BLaER1 treated with 17β-estradiol and CSF1 and Interleukin-3, amounts not matched to agents 10 nM and 100 nM (cell line): ENCODE data around the gene NOS1AP.

Source experiments
- H3K27ac ChIP-seq, 11 experiments: shearing (Covaris generic); formaldehyde crosslinking; 2 replicates each; pipeline ENCODE4 v1.8.1; 2022
- H3K27me3 ChIP-seq, 11 experiments: shearing (Covaris generic); formaldehyde crosslinking; 2 replicates each; pipeline ENCODE4 v1.8.1; 2022
- H3K36me3 ChIP-seq, 11 experiments: shearing (Covaris generic); formaldehyde crosslinking; 2 replicates each; pipeline ENCODE4 v1.8.1; 2022
- H3K4me1 ChIP-seq, 10 experiments: shearing (Covaris generic); formaldehyde crosslinking; 2 replicates each; pipeline ENCODE4 v1.8.1; 2022
- H3K4me2 ChIP-seq, 11 experiments: shearing (Covaris generic); formaldehyde crosslinking; 2 replicates each; pipeline ENCODE4 v1.8.1; 2022
- H3K4me3 ChIP-seq, 10 experiments: shearing (Covaris generic); formaldehyde crosslinking; 2 replicates each; pipeline ENCODE4 v1.8.1; 2022
- H3K9ac ChIP-seq, 11 experiments: shearing (Covaris generic); formaldehyde crosslinking; 2 replicates each; pipeline ENCODE4 v1.8.1; 2022
- H3K9me3 ChIP-seq, 11 experiments: shearing (Covaris generic); formaldehyde crosslinking; replicated peaks in 1 of 11; 2 replicates each; pipeline ENCODE4 v1.8.1; 2022
- H4K20me1 ChIP-seq, 11 experiments: shearing (Covaris generic); formaldehyde crosslinking; 2 replicates each; pipeline ENCODE4 v1.8.1; 2022
- Cebpa-rat ChIP-seq, 11 experiments: shearing (Covaris generic); IDR thresholded peaks; 2 replicates each; pipeline ENCODE4 v1.8.1; 2022

Gene NOS1AP

DNA sequence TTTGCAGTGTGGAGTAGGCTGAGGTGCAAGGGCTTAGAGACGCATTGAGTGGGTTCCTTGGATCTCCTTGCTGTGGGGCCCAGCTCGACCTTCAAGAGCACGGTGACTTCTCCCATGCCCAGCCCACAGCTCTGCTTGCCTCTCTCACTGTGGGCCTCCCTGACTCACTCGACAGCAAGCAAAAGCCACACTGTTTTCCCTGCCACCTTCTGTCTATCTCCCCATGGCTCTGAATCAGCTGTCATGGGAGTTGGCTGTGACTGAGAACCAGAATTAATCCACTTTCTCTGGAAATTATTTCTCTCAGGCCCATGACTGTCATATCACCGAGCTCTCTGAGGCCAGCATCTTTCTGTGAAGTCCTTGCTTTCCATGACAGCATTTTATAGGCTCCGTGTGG is 140.7 kb downstream of the NOS1AP start:
- Histone ChIP-seq H3K9ac (no peak overlapping the region), H3K4me1 (no peaks in the 10 kb centered on the region), H4K20me1 (no peaks in the 10 kb centered on the region), H3K4me3 (no peak overlapping the region), H3K27ac (no peak overlapping the region), H3K27me3 (no peaks in the 10 kb centered on the region), H3K9me3 (no peaks in the 10 kb centered on the region), H3K36me3 (no peaks in the 10 kb centered on the region), H3K4me2 (no peak overlapping the region)
- TF ChIP-seq Cebpa-rat (IDR thresholded peaks at IDR 0.05), result no peak

DNA sequence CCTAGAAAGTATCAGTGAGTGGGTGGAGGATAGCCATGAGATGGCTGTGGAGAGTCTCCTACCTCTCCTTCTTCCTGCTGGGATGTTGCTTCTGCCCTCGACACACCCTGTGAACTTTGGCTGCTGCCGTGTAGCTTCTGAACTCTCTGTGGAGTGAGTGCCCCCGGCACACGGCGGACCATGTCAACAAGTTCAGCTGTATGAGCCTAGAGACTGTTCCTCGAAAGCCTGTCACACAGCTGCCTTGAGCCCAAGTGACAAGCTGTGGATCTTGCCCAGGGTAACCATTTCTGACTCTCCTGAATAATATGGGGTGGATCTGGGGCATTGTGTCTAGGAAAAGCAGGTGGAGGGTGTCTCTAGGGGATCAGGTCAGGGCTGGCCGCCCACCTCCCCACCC is 143.2 kb downstream of the NOS1AP start:
- Histone ChIP-seq H3K9ac (no peak overlapping the region), H3K4me3 (no peak overlapping the region), H3K27me3 (no peaks in the 10 kb centered on the region), H3K4me2 (no peak overlapping the region), H3K27ac (no peak overlapping the region), H3K4me1 (peaks cover 0 to 5% (median 0%) of the 10 kb centered on the region in 10 experiments; a peak in 2 of 20 replicates), H3K36me3 (no peaks in the 10 kb centered on the region), H4K20me1 (no peaks in the 10 kb centered on the region), H3K9me3 (no peaks in the 10 kb centered on the region)
- no peak for TF ChIP-seq Cebpa-rat (IDR thresholded peaks at IDR 0.05)

DNA sequence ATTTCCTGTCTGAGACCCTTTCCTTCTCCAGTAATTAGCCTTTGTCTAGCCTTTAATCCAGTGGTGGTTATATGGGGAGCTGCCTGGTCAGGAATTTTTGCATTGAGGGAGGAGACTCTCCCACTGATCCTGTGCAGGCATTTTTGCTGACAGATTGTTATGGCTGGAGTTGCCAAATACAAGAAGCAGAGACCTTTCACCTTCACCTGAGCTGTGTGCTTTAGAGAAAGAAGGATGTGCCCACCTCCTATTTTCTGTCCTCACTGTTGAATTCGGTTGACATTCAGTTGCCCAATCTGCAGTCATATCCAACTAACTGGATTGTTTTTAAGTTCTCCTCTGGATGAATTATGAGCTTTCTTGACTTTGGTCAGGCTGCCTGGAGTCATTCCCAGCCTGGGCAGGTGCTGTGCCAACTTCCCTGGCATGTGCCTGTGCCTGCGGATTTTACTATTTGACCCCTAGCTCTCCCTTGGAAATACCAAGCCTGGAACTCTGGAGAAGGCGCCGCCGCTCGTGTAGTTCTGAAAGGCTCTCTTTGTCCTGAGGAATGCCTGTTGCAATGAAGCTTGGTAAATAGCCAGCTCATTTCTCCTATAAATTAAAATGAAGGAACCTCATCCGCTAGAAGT is 143.9 kb downstream of the NOS1AP start:
- Histone ChIP-seq H3K4me3 (no peak overlapping the region), H3K9me3 (no peaks in the 10 kb centered on the region), H4K20me1 (no peaks in the 10 kb centered on the region), H3K27ac (no peak overlapping the region), H3K4me2 (no peak overlapping the region), H3K4me1 (peaks cover 0 to 5% (median 0%) of the 10 kb centered on the region in 10 experiments; a peak in 2 of 20 replicates), H3K27me3 (no peaks in the 10 kb centered on the region), H3K9ac (no peak overlapping the region), H3K36me3 (no peaks in the 10 kb centered on the region)
- no peak for TF ChIP-seq Cebpa-rat (IDR thresholded peaks at IDR 0.05)

DNA sequence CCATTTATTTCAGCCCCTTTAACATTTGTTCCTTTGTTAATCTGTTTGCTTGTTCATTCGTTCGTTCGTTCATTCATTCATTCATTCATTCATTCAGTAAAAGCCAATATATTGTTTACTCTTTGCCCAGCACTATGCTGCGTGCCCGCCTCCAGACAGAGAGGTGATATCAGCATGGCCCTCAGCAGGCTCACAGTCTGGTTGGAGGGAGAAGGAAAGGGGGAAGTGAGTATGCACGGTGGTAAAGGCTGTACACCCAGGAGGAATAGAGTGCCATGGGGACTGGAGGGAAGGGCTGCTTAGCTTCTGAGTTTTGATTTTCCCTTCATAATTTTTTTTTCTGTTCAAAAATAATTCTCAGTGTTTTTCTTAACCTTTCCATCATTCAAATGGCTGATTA is 144.7 kb downstream of the NOS1AP start:
- no peak overlapping the region for H3K4me3 ChIP-seq
- H4K20me1 ChIP-seq, result no peaks in the 10 kb centered on the region
- H3K27ac ChIP-seq, result no peak overlapping the region
- H3K27me3 ChIP-seq, result no peaks in the 10 kb centered on the region
- H3K36me3 ChIP-seq, result no peaks in the 10 kb centered on the region
- H3K9me3 ChIP-seq, result no peaks in the 10 kb centered on the region
- H3K9ac ChIP-seq, result no peak overlapping the region
- TF ChIP-seq Cebpa-rat (IDR thresholded peaks at IDR 0.05), result no peak
- no peak overlapping the region for H3K4me2 ChIP-seq
- peaks cover 0 to 5% (median 0%) of the 10 kb centered on the region in 10 experiments; a peak in 2 of 20 replicates for H3K4me1 ChIP-seq

DNA sequence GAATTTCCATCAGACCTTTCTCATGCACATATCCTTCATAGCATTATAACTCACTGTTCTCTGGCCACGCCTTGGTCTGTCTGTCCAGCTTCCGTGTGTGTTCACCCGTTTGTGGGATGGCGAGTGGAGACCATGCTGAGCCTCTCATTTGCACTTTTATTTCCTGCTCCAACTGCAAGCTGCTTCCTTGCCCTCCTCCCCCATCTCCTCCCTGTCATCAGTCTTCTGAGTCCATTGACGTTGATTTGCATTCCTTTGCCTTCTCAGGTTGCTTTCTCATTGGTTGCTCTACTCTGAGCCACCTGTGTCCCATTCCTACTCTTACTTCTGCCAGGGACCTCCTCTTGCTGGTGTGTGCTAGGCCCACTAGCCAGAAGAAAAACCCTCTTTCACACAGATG is 146.4 kb downstream of the NOS1AP start:
- H3K9ac ChIP-seq, result no peak overlapping the region
- H3K27ac ChIP-seq, result no peak overlapping the region
- TF ChIP-seq Cebpa-rat (IDR thresholded peaks at IDR 0.05), result no peak
- H3K36me3 ChIP-seq, result no peaks in the 10 kb centered on the region
- no peaks in the 10 kb centered on the region for H4K20me1 ChIP-seq
- no peak overlapping the region for H3K4me3 ChIP-seq
- H3K4me2 ChIP-seq, result no peak overlapping the region
- no peaks in the 10 kb centered on the region for H3K9me3 ChIP-seq
- H3K27me3 ChIP-seq, result no peaks in the 10 kb centered on the region
- H3K4me1 ChIP-seq, result peaks cover 0 to 5% (median 0%) of the 10 kb centered on the region in 10 experiments; a peak in 2 of 20 replicates

DNA sequence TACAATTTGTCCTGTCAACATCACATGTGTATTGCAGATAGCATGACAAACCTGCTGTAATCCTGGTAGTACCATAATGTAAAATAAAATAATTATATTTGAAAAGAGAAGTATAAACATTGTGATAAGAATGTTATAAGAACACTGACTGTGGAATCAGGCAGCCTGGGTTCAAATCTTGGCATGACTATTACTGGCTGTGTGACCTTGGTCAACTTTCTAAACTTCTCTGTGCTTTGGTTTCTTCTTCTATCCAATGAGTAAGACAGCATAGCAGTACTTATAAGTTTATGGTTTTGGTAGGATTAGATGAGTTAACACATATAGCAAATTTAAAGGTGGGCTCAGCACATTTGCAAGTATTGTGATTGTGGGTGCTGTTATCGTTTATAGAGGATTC is 147.1 kb downstream of the NOS1AP start:
- no peak for TF ChIP-seq Cebpa-rat (IDR thresholded peaks at IDR 0.05)
- Histone ChIP-seq H3K9me3 (no peaks in the 10 kb centered on the region), H3K4me1 (peaks cover 0 to 5% (median 0%) of the 10 kb centered on the region in 10 experiments; a peak in 2 of 20 replicates), H3K4me3 (no peak overlapping the region), H4K20me1 (no peaks in the 10 kb centered on the region), H3K4me2 (no peak overlapping the region), H3K9ac (no peak overlapping the region), H3K27ac (no peak overlapping the region), H3K36me3 (no peaks in the 10 kb centered on the region), H3K27me3 (no peaks in the 10 kb centered on the region)

DNA sequence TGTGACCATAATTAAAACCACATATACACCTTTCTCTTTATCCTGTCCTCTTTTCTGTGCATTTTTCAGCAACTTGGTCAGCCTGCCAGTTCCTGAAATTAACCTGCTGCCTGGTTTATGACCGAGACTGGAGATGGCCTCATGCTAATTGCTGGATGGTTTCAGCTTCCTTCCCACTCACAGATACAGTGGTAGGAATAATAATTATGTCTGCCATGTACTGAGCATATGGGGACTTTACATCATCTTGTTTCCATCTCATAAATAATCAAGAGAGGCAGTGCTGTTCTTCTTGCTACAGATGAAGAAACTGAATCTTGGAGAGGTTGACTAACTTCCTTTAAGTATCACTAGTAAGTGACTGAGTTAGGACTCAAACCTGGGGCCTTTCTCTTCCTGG is 148.2 kb downstream of the NOS1AP start:
- no peaks in the 10 kb centered on the region for H3K9me3 ChIP-seq
- no peaks in the 10 kb centered on the region for H3K27me3 ChIP-seq
- no peak overlapping the region for H3K4me2 ChIP-seq
- no peaks in the 10 kb centered on the region for H4K20me1 ChIP-seq
- H3K4me3 ChIP-seq, result no peak overlapping the region
- no peaks in the 10 kb centered on the region for H3K36me3 ChIP-seq
- H3K4me1 ChIP-seq, result peaks cover 0 to 5% (median 0%) of the 10 kb centered on the region in 10 experiments; a peak in 2 of 20 replicates
- no peak overlapping the region for H3K9ac ChIP-seq
- no peak for TF ChIP-seq Cebpa-rat (IDR thresholded peaks at IDR 0.05)
- H3K27ac ChIP-seq, result no peak overlapping the region

DNA sequence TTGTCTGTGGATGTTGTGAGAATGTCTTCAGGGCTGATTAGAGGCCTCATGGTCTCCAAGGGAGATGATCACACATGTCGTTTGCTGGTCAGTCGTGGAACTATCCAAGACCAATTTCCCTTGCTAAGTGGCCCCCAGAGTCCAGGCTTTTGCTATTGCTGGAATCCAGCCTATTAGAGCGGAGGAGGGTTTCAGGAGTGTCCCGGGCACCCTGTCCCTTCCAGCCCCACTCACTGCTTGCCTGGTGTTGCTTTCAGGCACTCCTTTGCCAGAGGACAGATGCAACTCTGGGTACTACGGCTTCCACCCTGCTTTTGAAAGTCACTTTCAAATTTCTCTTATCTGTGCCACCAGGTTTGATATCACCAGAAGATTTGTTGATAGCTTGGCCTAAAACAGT is 149.1 kb downstream of the NOS1AP start:
- H3K36me3 ChIP-seq, result no peaks in the 10 kb centered on the region
- peaks cover 0 to 5% (median 0%) of the 10 kb centered on the region in 10 experiments; a peak in 2 of 20 replicates for H3K4me1 ChIP-seq
- no peak overlapping the region for H3K4me2 ChIP-seq
- H3K9ac ChIP-seq, result no peak overlapping the region
- TF ChIP-seq Cebpa-rat (IDR thresholded peaks at IDR 0.05), result no peak
- no peak overlapping the region for H3K27ac ChIP-seq
- H3K4me3 ChIP-seq, result no peak overlapping the region
- no peaks in the 10 kb centered on the region for H4K20me1 ChIP-seq
- H3K27me3 ChIP-seq, result no peaks in the 10 kb centered on the region
- H3K9me3 ChIP-seq, result no peaks in the 10 kb centered on the region

DNA sequence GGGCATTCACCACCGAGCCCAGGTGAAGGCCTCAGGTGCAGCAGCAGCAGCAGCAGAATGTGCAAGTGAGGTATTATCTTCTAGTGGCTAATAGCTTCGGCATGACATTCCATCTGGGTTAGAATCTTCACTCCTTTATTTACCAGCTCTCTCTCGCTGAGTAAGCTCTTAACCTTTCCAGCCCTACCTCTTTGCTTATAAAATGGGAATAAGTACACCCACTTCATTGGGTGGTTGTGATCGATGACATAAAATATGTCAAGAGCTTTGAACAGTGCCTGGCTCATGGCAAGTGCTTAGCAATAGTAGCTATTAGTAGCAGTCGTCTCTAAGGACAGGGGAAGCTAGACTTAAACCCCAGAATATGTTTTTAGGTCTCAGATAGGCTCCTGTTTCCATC is 149.5 kb downstream of the NOS1AP start:
- Histone ChIP-seq H3K4me3 (no peak overlapping the region), H3K4me2 (no peak overlapping the region), H3K36me3 (no peaks in the 10 kb centered on the region), H3K27me3 (no peaks in the 10 kb centered on the region), H4K20me1 (no peaks in the 10 kb centered on the region), H3K4me1 (peaks cover 0 to 5% (median 0%) of the 10 kb centered on the region in 10 experiments; a peak in 2 of 20 replicates), H3K9ac (no peak overlapping the region), H3K27ac (no peak overlapping the region), H3K9me3 (no peaks in the 10 kb centered on the region)
- TF ChIP-seq Cebpa-rat (IDR thresholded peaks at IDR 0.05), result no peak

DNA sequence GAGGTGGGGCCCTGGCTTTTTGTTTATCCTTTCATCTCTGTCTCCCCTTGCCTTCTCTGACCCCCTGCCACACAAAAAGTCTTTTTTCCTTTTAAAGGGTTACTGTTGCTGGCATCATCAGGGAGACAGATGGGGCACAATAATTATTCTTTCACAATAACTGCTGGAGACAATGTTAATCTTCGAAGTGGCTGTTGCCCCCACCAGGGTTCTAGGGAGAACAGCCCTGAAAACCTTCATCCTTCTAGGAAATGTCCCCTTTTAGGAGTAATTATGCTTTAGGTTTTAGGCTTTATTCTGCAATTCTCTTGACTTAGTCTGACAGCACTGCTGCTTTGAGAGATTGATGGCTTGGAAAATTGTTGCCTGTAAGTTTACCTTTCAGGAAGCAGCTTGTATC is 150.0 kb downstream of the NOS1AP start:
- no peaks in the 10 kb centered on the region for H3K9me3 ChIP-seq
- H3K27ac ChIP-seq, result no peak overlapping the region
- H3K4me1 ChIP-seq, result peaks cover 0 to 5% (median 0%) of the 10 kb centered on the region in 10 experiments; a peak in 2 of 20 replicates
- no peaks in the 10 kb centered on the region for H4K20me1 ChIP-seq
- no peaks in the 10 kb centered on the region for H3K27me3 ChIP-seq
- no peak overlapping the region for H3K4me2 ChIP-seq
- no peak overlapping the region for H3K4me3 ChIP-seq
- no peaks in the 10 kb centered on the region for H3K36me3 ChIP-seq
- no peak for TF ChIP-seq Cebpa-rat (IDR thresholded peaks at IDR 0.05)
- no peak overlapping the region for H3K9ac ChIP-seq
